Measurements from ENCODE around the gene KRTAP6-1.

DNA sequence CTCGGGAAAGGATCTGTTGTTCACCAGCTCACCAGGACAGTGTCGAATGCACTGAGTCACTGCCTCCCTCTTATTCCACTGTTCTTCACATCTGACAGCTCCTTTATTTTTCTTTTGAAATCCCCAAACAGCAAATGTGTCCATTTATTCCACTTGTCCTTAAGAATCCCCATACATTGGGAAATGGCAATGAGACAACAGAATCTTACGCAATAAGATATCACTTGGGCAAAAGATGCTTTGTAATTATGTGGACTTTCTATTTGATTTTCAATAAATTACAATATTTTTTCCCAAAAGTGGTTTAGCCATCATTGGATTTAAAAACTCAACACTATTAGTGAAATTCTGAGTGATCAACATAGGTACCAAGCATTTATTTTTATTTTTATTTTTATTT, 25.0 kb upstream of the KRTAP6-1 start:
- TF ChIP-seq CTCF (IDR thresholded peaks at IDR 0.05) (no peak), POLR2A (IDR thresholded peaks at IDR 0.05) (no peak), EP300 (IDR thresholded peaks at IDR 0.05) (no peak)
